ENCODE results near the gene TNNC2. TPM values are rescaled to one million over a fixed set of nuclear protein-coding genes. Genes with fewer than 3 reads are reported as not detected.

The TNNC2 gene
- total and polyA plus RNA-seq, 9 of the 15 experiments (the other 6 are each of a cell fraction or from before 2014, with no cell fraction given) = not detected

GRCh38 chr20:45850926-45851325 is 23.8 kb upstream of the TNNC2 start (continued):
- TF ChIP-seq ZNF280B (CRISPR knock-in tag; IDR thresholded peaks at IDR 0.05) (no peak), FUS (optimal IDR thresholded peaks at IDR 0.05; ENCODE audit: low read depth, low read length) (no peak), GTF2F1 (IDR thresholded peaks at IDR 0.05; ENCODE audit: low read depth, low read length) (no peak), CTCFL (IDR thresholded peaks at IDR 0.05; ENCODE audit: borderline replicate concordance, insufficient read depth, low read depth, low read length, poor library complexity, severe bottlenecking) (no peak), LCOR (CRISPR knock-in tag; IDR thresholded peaks at IDR 0.05) (0 out of 2 replicates have a peak, but pooled peaks have one; percentile 27), AFF4 (CRISPR knock-in tag; IDR thresholded peaks at IDR 0.05) (no peak), RAD21 (CRISPR knock-in tag; conservative IDR thresholded peaks at IDR 0.05 in 1 of 2, IDR thresholded peaks at IDR 0.05 in 1 of 2) (peak in 1 of 2 experiments; percentile 17; a peak in 1 of 4 replicates), CC2D1A (IDR thresholded peaks at IDR 0.05) (no peak; the same call in 1 of the 2 replicates), ELF1 (tag; IDR thresholded peaks at IDR 0.05) (no peak), KLF16 (IDR thresholded peaks at IDR 0.05) (no peak), SLC30A9 (CRISPR knock-in tag; IDR thresholded peaks at IDR 0.05) (no peak), ARID2 (IDR thresholded peaks at IDR 0.05) (no peak), ERF (CRISPR knock-in tag; IDR thresholded peaks at IDR 0.05) (no peak), CTCF (IDR thresholded peaks at IDR 0.05 in 2 of 3, conservative IDR thresholded peaks at IDR 0.05 in 1 of 3; ENCODE audit: insufficient read depth in 2 of 3, low read depth in 1 of 3, low read length in 3 of 3) (no peak), HBP1 (CRISPR knock-in tag; IDR thresholded peaks at IDR 0.05) (no peak), ZNF780A (CRISPR knock-in tag; IDR thresholded peaks at IDR 0.05) (no peak), ZSCAN32 (CRISPR knock-in tag; IDR thresholded peaks at IDR 0.05) (no peak)

Data from K562 (cell line).